GM12873 (cell line): ENCODE measurements around the gene ZGPAT.

Experiments
- TF ChIP-seq, protein P1 (sequence below): IDR thresholded peaks from 2 replicates; pipeline ENCODE4 v1.5.1; 2012; ENCODE audit warnings: low read depth, mild to moderate bottlenecking, moderate library complexity, low read length, control low read depth; ENCODE audit not compliant: insufficient read depth; ENCODE audit errors: missing control alignments

ZGPAT gene

DNA sequence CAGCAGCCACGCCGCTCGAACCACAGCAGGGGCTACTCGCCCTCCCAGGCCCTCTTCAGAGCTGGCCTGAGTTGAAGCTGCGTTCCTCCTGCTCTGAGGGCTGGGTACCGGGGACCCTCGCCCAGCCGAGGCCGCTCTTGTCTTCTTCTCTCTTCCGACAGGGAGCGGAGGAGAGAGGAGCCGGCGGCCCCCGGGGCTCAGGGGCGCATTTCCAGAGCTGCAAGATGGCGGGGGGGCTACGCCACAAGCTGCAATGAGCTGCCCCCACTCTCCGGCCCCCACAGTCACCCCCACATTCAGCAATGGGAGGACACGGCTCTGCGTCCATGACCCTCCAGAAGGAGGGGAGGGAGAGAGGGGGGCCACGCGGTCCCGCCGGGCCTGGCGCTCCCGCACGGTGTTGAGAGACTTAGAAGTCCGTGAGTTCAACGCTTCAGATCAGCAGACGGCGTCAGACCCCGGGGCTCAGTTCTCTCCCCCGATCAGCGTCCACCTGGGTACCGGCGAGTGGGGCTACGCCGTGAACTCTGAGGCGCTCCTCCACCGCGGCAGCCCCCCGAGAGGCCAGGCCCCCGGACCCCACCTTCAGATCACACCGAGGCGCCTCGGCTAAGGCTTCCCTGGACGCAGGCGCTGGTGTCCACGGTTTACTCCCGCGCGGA, 63.3 kb downstream of the ZGPAT start:
- TF ChIP-seq, protein P1, sequence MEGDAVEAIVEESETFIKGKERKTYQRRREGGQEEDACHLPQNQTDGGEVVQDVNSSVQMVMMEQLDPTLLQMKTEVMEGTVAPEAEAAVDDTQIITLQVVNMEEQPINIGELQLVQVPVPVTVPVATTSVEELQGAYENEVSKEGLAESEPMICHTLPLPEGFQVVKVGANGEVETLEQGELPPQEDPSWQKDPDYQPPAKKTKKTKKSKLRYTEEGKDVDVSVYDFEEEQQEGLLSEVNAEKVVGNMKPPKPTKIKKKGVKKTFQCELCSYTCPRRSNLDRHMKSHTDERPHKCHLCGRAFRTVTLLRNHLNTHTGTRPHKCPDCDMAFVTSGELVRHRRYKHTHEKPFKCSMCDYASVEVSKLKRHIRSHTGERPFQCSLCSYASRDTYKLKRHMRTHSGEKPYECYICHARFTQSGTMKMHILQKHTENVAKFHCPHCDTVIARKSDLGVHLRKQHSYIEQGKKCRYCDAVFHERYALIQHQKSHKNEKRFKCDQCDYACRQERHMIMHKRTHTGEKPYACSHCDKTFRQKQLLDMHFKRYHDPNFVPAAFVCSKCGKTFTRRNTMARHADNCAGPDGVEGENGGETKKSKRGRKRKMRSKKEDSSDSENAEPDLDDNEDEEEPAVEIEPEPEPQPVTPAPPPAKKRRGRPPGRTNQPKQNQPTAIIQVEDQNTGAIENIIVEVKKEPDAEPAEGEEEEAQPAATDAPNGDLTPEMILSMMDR, result no peak

DNA sequence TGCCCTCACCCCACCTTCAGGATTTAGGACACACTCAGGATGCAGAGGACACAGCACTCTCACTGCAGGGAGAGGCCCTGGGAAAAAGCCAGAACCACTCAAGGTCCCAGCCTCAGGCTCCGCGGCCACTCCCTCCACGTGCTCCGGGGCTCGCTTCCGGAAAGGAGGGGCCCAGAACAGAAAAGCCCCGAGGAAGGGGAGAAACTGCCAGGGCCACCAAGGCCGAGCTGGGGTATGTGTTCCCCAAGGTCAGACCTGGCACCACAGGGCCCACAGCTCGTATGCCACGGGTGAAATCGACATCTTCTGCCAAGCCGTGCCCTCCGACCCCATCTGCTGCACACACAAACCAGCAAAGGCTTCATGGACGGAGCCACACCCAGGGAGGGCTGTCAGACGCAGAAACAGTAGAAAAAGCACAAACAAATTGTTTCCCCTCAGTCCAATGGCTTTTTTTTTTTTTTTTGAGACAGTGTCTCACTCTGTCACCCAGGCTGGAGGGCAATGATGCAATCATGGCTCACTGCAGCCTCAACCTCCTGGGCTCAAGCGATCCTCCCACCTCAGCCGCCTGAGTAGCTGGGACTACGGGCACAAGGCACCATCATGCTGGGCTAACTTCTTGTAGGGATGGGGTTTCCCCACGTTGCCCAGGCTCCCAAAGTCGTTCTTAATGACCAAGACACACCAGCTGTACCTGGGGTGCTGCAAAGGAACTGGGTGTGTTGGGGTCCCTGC, 65.1 kb downstream of the ZGPAT start:
- TF ChIP-seq, protein P1, result no peak

DNA sequence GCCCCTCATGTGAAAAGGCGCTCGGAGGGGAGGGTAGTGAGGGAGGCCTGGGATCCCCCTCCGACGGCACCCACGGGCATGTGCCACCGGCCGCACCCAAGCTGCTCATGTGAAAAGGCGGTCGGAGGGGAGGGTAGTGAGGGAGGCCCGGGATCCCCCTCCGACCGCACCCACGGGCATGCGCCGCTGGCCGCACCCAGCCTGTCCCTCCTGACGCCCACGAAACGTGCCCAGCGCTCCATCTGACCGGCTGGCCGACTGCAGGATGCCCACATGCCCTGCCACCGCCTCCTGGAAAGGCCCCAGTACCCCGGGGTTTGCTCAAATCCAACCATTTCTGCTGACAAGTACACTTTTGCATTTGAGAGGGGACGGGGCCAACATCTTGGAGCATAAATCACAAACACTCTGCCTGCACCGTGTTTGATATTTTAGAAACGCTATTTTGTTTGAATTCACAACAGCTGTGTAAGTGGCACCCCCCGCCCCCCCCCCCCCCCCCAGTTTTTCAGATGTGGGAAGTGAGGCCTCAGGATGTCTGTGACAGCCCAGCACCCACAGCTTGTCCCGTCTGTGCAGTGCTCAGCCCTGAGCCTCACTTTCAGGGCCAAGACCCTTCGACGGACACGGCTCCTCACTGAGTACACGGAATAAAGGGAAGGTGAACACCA, 65.9 kb downstream of the ZGPAT start:
- TF ChIP-seq, protein P1, result no peak

DNA sequence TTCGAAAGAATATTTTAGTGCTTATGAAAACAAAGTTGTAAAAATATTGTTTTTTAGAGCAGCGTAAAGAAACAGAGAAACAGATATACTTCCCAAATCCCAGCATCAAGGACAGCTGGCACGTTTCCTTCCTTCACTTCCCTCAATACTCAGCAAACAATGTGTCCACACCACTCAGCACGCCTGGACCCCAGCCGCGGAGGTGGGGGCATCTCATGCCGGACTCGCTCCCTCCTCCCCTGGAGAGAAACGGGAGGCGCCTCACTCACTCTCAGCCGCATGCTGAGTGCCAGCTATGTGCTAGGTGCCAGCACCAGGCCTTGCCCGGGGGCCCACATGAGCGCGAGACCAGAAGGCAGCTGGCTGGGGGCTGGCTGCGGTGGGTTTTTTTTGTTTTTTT, 66.5 kb downstream of the ZGPAT start:
- TF ChIP-seq, protein P1, result no peak

DNA sequence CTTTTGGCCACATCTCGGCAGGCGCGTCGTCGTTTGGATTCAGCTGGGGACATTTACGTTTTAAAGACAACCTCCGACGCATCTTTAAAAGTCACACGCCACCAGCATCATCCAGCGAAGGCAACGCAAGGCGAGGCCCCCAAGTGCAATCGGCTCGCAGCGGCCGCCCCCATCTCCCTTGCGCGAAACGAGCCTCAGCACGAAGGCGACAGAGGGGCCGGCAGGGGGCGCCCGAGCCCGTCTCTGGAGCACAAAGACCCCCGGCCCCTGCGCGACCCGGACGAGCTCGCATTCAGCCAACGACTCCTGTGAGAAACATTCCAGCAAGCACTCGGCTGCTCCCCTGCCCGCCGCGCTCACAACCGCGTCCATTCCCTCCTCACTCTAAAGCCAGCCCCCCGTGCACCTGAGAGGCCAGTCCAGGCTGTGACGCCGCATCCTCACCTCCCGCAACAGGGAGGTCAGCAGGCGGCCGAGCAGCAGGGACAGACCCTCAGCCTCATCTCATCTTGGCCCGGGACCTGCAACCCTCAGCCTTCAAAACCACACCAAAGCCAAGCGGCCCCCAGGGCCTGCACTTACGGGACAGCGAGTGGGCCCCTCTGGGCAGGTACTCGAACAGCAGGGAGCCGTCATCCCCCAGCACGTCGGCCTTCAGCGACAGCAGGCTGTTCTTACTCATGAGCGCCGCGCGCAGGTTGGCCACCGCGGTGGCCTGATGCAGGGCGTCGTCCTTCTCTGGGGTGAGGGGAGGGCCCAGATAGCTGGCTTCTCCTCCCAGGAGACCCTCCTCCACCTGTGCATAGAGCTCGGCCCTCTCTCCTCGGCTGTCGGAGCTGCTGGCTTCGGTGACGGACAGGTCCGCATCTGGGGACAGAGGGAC, 67.5 kb downstream of the ZGPAT start:
- TF ChIP-seq, protein P1, result peak; percentile 58

DNA sequence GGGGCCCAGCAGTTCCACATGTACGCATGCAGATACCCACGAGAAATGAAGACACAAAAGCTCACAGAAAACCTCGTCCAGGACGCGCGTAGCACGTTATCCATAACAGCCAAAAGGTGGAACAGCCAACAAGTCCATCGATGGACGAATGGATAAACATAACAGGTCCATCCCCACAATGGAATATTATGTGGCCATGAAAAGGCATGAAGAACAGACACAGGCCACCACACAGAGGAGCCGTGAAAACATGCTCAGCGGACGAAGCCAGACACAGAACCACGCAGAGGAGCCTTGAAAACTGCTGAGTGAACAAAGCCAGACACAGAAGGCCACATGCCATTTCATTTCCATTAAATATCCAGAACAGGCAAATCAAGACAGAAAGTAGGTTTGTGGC, 69.8 kb downstream of the ZGPAT start:
- TF ChIP-seq, protein P1, result no peak
